ENCODE data around the gene SEPTIN3. TPM values are rescaled to one million over a fixed set of nuclear protein-coding genes. Genes with fewer than 3 reads are reported as not detected.

Gene SEPTIN3
- polyA plus RNA-seq, 1 donor from 2014 or later, result 167 TPM

GRCh38 chr22:41982865-41983264, 13.6 kb downstream of the SEPTIN3 start:
- Histone ChIP-seq H3K27ac (ENCODE audit: low read length) (no peak overlapping the region), H3K4me2 (ENCODE audit: low read length) (no peak overlapping the region), H3K9ac (ENCODE audit: low read length) (no peak overlapping the region), H3K9me2 (ENCODE audit: insufficient read depth, low read length) (no peaks in the 10 kb centered on the region), H3K27me3 (ENCODE audit: insufficient read depth, low read depth, low read length) (no peaks in the 10 kb centered on the region), H3K36me3 (ENCODE audit: insufficient read depth, low read length) (peaks cover 4% of the 10 kb centered on the region), H3K79me2 (replicated peaks; ENCODE audit: insufficient read depth, low read length) (peaks cover 39% of the 10 kb centered on the region), H2AFZ (ENCODE audit: low read depth, low read length) (no peak overlapping the region), H3F3A (ENCODE audit: insufficient read depth, low read length, poor library complexity, severe bottlenecking) (no peaks in the 10 kb centered on the region), H3K9me3 (ENCODE audit: low read length) (no peaks in the 10 kb centered on the region), H4K20me1 (ENCODE audit: insufficient read depth) (peaks cover 5% of the 10 kb centered on the region), H3K4me3 (ENCODE audit: low read length) (no peak overlapping the region)
- no peak for TF ChIP-seq REST (IDR thresholded peaks at IDR 0.05; ENCODE audit: borderline replicate concordance)
- TF ChIP-seq SMC3 (conservative IDR thresholded peaks at IDR 0.05; ENCODE audit: poor library complexity), result no peak
- TF ChIP-seq EZH2 (IDR thresholded peaks at IDR 0.05; ENCODE audit: borderline replicate concordance, insufficient read depth, low read length, poor library complexity, severe bottlenecking), result no peak
- no peak for TF ChIP-seq MXI1 (conservative IDR thresholded peaks at IDR 0.05; ENCODE audit: poor library complexity, severe bottlenecking)
- no peak for TF ChIP-seq EP300 (conservative IDR thresholded peaks at IDR 0.05; ENCODE audit: poor library complexity, severe bottlenecking)
- TF ChIP-seq, protein P1, sequence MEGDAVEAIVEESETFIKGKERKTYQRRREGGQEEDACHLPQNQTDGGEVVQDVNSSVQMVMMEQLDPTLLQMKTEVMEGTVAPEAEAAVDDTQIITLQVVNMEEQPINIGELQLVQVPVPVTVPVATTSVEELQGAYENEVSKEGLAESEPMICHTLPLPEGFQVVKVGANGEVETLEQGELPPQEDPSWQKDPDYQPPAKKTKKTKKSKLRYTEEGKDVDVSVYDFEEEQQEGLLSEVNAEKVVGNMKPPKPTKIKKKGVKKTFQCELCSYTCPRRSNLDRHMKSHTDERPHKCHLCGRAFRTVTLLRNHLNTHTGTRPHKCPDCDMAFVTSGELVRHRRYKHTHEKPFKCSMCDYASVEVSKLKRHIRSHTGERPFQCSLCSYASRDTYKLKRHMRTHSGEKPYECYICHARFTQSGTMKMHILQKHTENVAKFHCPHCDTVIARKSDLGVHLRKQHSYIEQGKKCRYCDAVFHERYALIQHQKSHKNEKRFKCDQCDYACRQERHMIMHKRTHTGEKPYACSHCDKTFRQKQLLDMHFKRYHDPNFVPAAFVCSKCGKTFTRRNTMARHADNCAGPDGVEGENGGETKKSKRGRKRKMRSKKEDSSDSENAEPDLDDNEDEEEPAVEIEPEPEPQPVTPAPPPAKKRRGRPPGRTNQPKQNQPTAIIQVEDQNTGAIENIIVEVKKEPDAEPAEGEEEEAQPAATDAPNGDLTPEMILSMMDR (IDR thresholded peaks at IDR 0.05; ENCODE audit: poor library complexity, severe bottlenecking), result no peak
- no peak for TF ChIP-seq POLR2AphosphoS5 (IDR thresholded peaks at IDR 0.05)
- TF ChIP-seq RAD21 (conservative IDR thresholded peaks at IDR 0.05), result no peak
- TF ChIP-seq TAF1 (IDR thresholded peaks at IDR 0.05; ENCODE audit: low read depth), result no peak

- Histone ChIP-seq H3K4me2 (ENCODE audit: low read length) (no peak overlapping the region), H3K36me3 (ENCODE audit: insufficient read depth, low read length) (peaks cover 4% of the 10 kb centered on the region), H4K20me1 (ENCODE audit: insufficient read depth) (peaks cover 5% of the 10 kb centered on the region), H3F3A (ENCODE audit: insufficient read depth, low read length, poor library complexity, severe bottlenecking) (no peaks in the 10 kb centered on the region), H3K9me3 (ENCODE audit: low read length) (no peaks in the 10 kb centered on the region), H3K27me3 (ENCODE audit: insufficient read depth, low read depth, low read length) (no peaks in the 10 kb centered on the region), H3K27ac (ENCODE audit: low read length) (no peak overlapping the region), H2AFZ (ENCODE audit: low read depth, low read length) (no peak overlapping the region), H3K9ac (ENCODE audit: low read length) (no peak overlapping the region), H3K79me2 (replicated peaks; ENCODE audit: insufficient read depth, low read length) (peaks cover 31% of the 10 kb centered on the region), H3K9me2 (ENCODE audit: insufficient read depth, low read length) (no peaks in the 10 kb centered on the region), H3K4me3 (ENCODE audit: low read length) (no peak overlapping the region)
- TF ChIP-seq MXI1 (conservative IDR thresholded peaks at IDR 0.05; ENCODE audit: poor library complexity, severe bottlenecking), result no peak
- TF ChIP-seq EP300 (conservative IDR thresholded peaks at IDR 0.05; ENCODE audit: poor library complexity, severe bottlenecking), result no peak
- TF ChIP-seq TAF1 (IDR thresholded peaks at IDR 0.05; ENCODE audit: low read depth), result no peak
- TF ChIP-seq, protein P1 (IDR thresholded peaks at IDR 0.05; ENCODE audit: poor library complexity, severe bottlenecking), result no peak
- TF ChIP-seq POLR2AphosphoS5 (IDR thresholded peaks at IDR 0.05), result no peak
- no peak for TF ChIP-seq REST (IDR thresholded peaks at IDR 0.05; ENCODE audit: borderline replicate concordance)
- no peak for TF ChIP-seq SMC3 (conservative IDR thresholded peaks at IDR 0.05; ENCODE audit: poor library complexity)
- no peak for TF ChIP-seq EZH2 (IDR thresholded peaks at IDR 0.05; ENCODE audit: borderline replicate concordance, insufficient read depth, low read length, poor library complexity, severe bottlenecking)
- TF ChIP-seq RAD21 (conservative IDR thresholded peaks at IDR 0.05), result no peak
These were observed 14.5 kb downstream of the SEPTIN3 start for GRCh38 chr22:41983513-41984405.
